Prostate gland (tissue), 2 donors: ENCODE results near the gene FRMPD4.

Experiments
- CTCF ChIP-seq, 4 experiments: fragments of 200-600 bp in 2 of 4; fragments of 450-650 bp in 2 of 4; sonication (generic) in 2 of 4; IDR thresholded peaks; 1 replicate in 3 of 4; 2 replicates in 1 of 4; pipeline ENCODE4 v1.5.1; 2016 to 2019; ENCODE audit warnings: antibody characterized with exemption in 4 of 4, mild to moderate bottlenecking in 2 of 4, moderate library complexity in 2 of 4
- POLR2AphosphoS5 ChIP-seq: sonication (generic); formaldehyde crosslinking; IDR thresholded peaks from one replicate; pipeline ENCODE4 v1.6.1; 2017; ENCODE audit warnings: antibody characterized with exemption

DNA sequence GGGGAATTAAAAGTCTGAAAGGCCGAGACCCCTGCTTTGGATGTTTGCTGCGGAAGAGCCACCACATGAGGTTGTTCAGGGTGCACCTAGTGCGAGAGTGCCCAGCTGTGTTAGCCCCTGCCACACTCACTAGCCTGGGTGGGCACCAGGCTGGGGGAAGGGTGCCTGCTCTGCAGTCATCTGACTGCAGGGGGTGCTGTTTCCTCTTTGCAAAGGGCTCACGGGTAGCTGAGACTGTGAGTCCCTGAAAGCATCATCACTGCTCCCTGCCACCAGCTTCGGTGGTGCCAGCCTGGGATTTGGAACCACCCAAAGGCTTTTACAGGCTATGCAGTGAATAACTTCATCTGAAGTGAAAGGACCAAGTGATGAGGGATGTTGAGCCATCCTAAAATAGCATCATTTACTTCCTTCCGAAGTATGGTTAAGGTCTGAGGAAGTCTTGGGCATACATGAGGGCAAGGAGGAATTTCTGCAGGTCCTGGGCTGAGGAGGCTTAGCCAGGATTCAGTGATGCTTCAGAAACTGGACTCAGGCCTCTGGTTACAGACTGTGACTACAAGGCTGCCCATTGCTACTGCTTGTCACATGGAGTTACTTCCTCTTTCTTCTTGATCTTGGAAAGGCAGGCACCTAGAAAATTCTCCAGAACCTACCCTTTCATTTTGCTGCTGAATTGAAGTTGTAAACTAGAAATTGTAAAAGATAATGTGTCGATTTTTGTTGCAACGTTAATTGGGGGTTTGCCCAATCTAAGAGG lies 359.7 kb downstream of the FRMPD4 start:
- TF ChIP-seq CTCF (IDR thresholded peaks at IDR 0.05) (no peak), POLR2AphosphoS5 (no peak)
